Gastrocnemius medialis (tissue), 4 donors: Measurements from ENCODE around the gene TEAD4. TPM values are rescaled to one million over a fixed set of nuclear protein-coding genes. Genes with fewer than 3 reads are reported as not detected.

Experiments
- ATAC-seq, 2 donors: fragments of 150-250 bp; one replicate each; pipeline ENCODE4 v1.9.1; 2016
- DNase-seq, 2 donors: peaks; one replicate each; pipeline ENCODE4 v3.0.0-alpha.2; 2019
- H3K27ac ChIP-seq, 4 donors: fragments of 200-600 bp; sonication (generic); 1 replicate in 1 of 4; 2 replicates in 3 of 4; pipeline ENCODE4 v1.5.1; 2016 to 2018; ENCODE audit warnings: mild to moderate bottlenecking in 2 of 4, moderate library complexity in 1 of 4
- H3K27me3 ChIP-seq, 3 donors: fragments of 200-600 bp; sonication (generic) in 2 of 3; 1 replicate in 1 of 3; 2 replicates in 2 of 3; pipeline versions ENCODE4 v1.5.1 to v1.6.0; 2016 to 2019; ENCODE audit warnings: mild to moderate bottlenecking in 1 of 3, moderate library complexity in 1 of 3
- H3K36me3 ChIP-seq, 2 donors: fragments of 200-600 bp; sonication (generic) in 1 of 2; one replicate each; pipeline ENCODE4 v1.5.1; 2017 to 2018
- H3K4me1 ChIP-seq, 2 donors: fragments of 200-600 bp; sonication (generic) in 1 of 2; one replicate each; pipeline ENCODE4 v1.5.1; 2016 to 2017; ENCODE audit warnings: mild to moderate bottlenecking in 2 of 2
- H3K4me3 ChIP-seq, 4 donors: fragments of 200-600 bp; sonication (generic) in 3 of 4; 1 replicate in 1 of 4; 2 replicates in 3 of 4; pipeline ENCODE4 v1.5.1; 2016 to 2019; ENCODE audit warnings: mild to moderate bottlenecking in 2 of 4
- H3K9me3 ChIP-seq, 3 donors: fragments of 200-600 bp; sonication (generic) in 2 of 3; 1 replicate in 1 of 3; 2 replicates in 2 of 3; pipeline ENCODE4 v1.5.1; 2016 to 2019
- CTCF ChIP-seq, 5 experiments: fragments of 450-650 bp in 3 of 5; fragments of 200-600 bp in 2 of 5; sonication (generic) in 2 of 5; IDR thresholded peaks in 4 of 5; conservative IDR thresholded peaks in 1 of 5; 1 replicate in 4 of 5; 2 replicates in 1 of 5; pipeline ENCODE4 v1.5.1; 2016 to 2019; ENCODE audit warnings: antibody characterized with exemption in 5 of 5, mild to moderate bottlenecking in 3 of 5, moderate library complexity in 3 of 5
- POLR2A ChIP-seq, 2 donors: fragments of 450-650 bp; IDR thresholded peaks; one replicate each; pipeline ENCODE4 v1.6.1; 2017; ENCODE audit warnings: antibody characterized with exemption in 2 of 2, mild to moderate bottlenecking in 2 of 2, moderate library complexity in 2 of 2
- in situ Hi-C, 4 donors: fragments of 200-750 bp; cut with MboI; loops; one replicate each; pipeline versions ENCODE4 v1.15.0 to v1.8.0; 2017; ENCODE audit warnings: low sequenced_read_pairs in 4 of 4
- intact Hi-C: fragments of 100-400 bp; cut with DNase I; formaldehyde crosslinking; loops from one replicate; pipeline ENCODE4 v1.15.1; 2023; ENCODE audit warnings: low total_unique reads
- total RNA-seq, 4 donors: library from RNA; depleted of rRNA; stranded (reverse); fragments of >200 nt; gene quantifications; one replicate each; pipeline versions ENCODE4 v1.1.0 to v1.2.3, GENCODE V29; 2016

TEAD4 gene
- total RNA-seq, 4 donors from 2014 or later: 91.1 to 201 (median 122) TPM

GRCh38 chr12:3045989-3046388, 86.8 kb downstream of the TEAD4 start:
- in situ Hi-C loops: loop anchor here in 1 of 4 donors (25.0 kb wide), 1 partner anchor 159 kb away; the partner anchor contains the start of genes FOXM1, RHNO1 and TULP3
- ATAC-seq: peak in 1 of 2 donors; percentile 5
- H3K4me1 ChIP-seq: peaks cover 32 to 53% of the 10 kb centered on the region in 2 donors

DNA sequence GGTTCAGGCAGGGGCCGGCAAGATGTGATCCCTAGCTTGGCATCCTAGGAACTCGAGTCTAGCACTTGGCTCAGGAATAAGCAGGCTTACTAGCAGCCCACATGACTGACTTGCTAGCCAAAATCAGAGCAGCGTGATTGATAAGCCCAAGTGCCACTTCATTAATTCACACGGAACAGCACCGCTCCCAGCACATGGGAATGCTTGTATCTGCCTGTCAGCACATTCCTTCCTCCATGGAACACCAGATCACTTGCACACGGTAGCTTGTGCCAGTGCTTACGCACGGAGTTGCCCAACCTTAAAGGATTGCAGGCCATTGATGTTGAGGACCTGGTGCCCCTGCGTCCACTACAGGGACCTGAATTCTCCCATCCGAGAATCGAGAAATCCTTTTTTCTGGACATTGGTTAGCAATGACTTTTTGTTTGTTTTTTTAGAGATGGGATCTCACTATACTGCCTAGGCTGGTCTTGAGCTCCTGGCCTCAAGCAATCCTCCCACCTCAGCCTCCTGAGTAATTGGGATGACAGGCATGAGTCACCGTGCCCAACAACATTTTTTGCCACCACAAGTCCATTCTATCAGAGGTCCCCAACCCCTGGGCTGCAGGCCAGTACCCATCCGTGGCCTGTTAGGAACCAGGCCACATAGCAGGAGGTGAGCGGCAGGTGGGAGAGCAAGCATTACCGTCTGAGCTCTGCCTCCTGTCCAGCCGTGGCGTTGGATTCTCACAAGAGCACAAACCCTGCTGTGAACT, 87.4 kb downstream of the TEAD4 start:
- H3K9me3 ChIP-seq: no peaks in the 10 kb centered on the region
- peak overlapping the region; percentile 70 to 88 (median 82) for H3K27ac ChIP-seq
- H3K27me3 ChIP-seq: no peaks in the 10 kb centered on the region
- intact Hi-C loops (loop anchor here (1.0 to 10.0 kb wide), 2 partner anchors 87 to 192 kb away; partner anchors contain the start of genes TEAD4 and TEX52), in situ Hi-C loops (loop anchor here in 1 of 4 donors (25.0 kb wide), 1 partner anchor 159 kb away; the partner anchor contains the start of genes FOXM1, RHNO1 and TULP3)
- H3K4me3 ChIP-seq: no peak overlapping the region
- peak; percentile 90 to 91 for ATAC-seq
- H3K4me1 ChIP-seq: peaks cover 31 to 49% of the 10 kb centered on the region in 2 donors
- H3K36me3 ChIP-seq: no peaks in the 10 kb centered on the region
- peak; percentile 81 to 91 for DNase-seq
- no peak for TF ChIP-seq CTCF (IDR thresholded peaks at IDR 0.05 in 4 of 5, conservative IDR thresholded peaks at IDR 0.05 in 1 of 5)
- TF ChIP-seq POLR2A (IDR thresholded peaks at IDR 0.05): peak in 1 of 2 donors; percentile 10

More at GRCh38 chr12:3045989-3046388, 86.8 kb downstream of the TEAD4 start:
- intact Hi-C loops: loop anchor here (1.0 to 10.0 kb wide), 2 partner anchors 87 to 191 kb away; partner anchors contain the start of genes TEAD4 and TEX52
- no peaks in the 10 kb centered on the region for H3K9me3 ChIP-seq
- no peak for TF ChIP-seq CTCF (IDR thresholded peaks at IDR 0.05 in 4 of 5, conservative IDR thresholded peaks at IDR 0.05 in 1 of 5)
- TF ChIP-seq POLR2A (IDR thresholded peaks at IDR 0.05): no peak
- peaks cover 0 to 2% of the 10 kb centered on the region in 2 donors for H3K36me3 ChIP-seq
- peak overlapping the region; percentile 70 to 88 (median 82) for H3K27ac ChIP-seq
- DNase-seq: no peak
- H3K4me3 ChIP-seq: no peak overlapping the region
- H3K27me3 ChIP-seq: no peaks in the 10 kb centered on the region

DNA sequence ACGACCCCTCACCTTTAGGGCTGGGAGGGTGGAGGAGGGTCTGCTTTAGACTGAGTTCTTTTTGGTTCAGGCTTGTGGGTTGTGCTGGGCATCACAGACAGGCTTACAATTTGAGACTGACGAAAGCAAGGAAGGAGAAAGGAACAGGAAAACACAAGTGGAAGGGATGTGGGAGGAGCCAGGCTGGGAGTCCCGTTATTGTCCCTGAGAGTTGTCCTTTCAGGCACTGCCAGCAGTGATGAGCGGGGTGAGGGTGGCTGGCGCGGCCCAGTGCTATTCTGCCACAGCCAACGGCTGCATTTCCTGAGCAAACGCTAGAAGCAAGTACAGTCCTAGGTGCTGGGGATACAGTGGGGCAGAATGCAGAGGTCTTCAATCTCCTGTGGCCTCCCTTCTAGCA, 88.8 kb downstream of the TEAD4 start:
- TF ChIP-seq POLR2A (IDR thresholded peaks at IDR 0.05) (no peak), CTCF (IDR thresholded peaks at IDR 0.05 in 4 of 5, conservative IDR thresholded peaks at IDR 0.05 in 1 of 5) (no peak)
- no peak overlapping the region for H3K27ac ChIP-seq
- in situ Hi-C loops: loop anchor here in 1 of 4 donors (25.0 kb wide), 1 partner anchor 161 kb away; the partner anchor contains the start of genes FOXM1, RHNO1 and TULP3

DNA sequence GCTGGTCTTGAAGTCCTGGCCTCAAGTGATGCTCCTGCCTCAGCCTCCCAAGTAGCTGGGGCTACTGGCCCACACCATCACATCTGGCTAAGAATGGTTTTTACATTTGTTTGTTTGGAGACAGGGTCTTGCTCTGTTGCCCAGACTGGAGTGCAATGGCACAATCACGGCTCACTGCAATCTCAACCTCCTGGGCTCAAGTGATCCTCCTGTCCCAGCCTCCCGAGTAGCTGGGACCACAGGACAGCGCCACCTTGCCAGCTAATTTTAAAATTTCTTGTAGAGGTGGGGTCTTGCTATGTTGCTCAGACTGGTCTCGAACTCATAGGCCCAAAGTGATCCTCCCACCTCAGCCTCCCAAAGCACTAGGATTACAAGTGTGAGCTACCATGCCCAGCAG, 89.3 kb downstream of the TEAD4 start:
- H3K4me3 ChIP-seq: no peak overlapping the region
- peaks cover 18 to 30% of the 10 kb centered on the region in 2 donors for H3K4me1 ChIP-seq
- DNase-seq (no peak), ATAC-seq (no peak)
- H3K27me3 ChIP-seq: no peaks in the 10 kb centered on the region
- no peak overlapping the region for H3K27ac ChIP-seq
- in situ Hi-C loops: loop anchor here in 1 of 4 donors (25.0 kb wide), 1 partner anchor 161 kb away; the partner anchor contains the start of genes FOXM1, RHNO1 and TULP3
- no peaks in the 10 kb centered on the region for H3K36me3 ChIP-seq
- no peaks in the 10 kb centered on the region for H3K9me3 ChIP-seq
- TF ChIP-seq POLR2A (IDR thresholded peaks at IDR 0.05) (no peak), CTCF (IDR thresholded peaks at IDR 0.05 in 4 of 5, conservative IDR thresholded peaks at IDR 0.05 in 1 of 5) (no peak)
- intact Hi-C loops: loop anchor here (10.0 kb wide), 1 partner anchor 194 kb away; the partner anchor contains the start of gene TEX52

More for the DNA sequence above, 88.8 kb downstream of the TEAD4 start:
- Histone ChIP-seq H3K9me3 (no peaks in the 10 kb centered on the region), H3K36me3 (no peaks in the 10 kb centered on the region), H3K27me3 (no peaks in the 10 kb centered on the region), H3K4me1 (peaks cover 18 to 35% of the 10 kb centered on the region in 2 donors), H3K4me3 (no peak overlapping the region)
- no peak for ATAC-seq
- intact Hi-C loops: loop anchor here (10.0 kb wide), 1 partner anchor 193 kb away; the partner anchor contains the start of gene TEX52
- DNase-seq: no peak
